ENCODE data around the gene KCNJ14.

Gene KCNJ14

GRCh38 chr19:48508729-48509411, 53.5 kb downstream of the KCNJ14 start:
- DNase-seq (ENCODE audit: low spot score) = no peak

- DNase-seq (ENCODE audit: low spot score) = no peak
Observed at GRCh38 chr19:48509467-48510194, 54.3 kb downstream of the KCNJ14 start.

- no peak for DNase-seq (ENCODE audit: low spot score)
Observed at GRCh38 chr19:48510421-48511268, 55.3 kb downstream of the KCNJ14 start.

GRCh38 chr19:48511321-48511731, 56.0 kb downstream of the KCNJ14 start:
- DNase-seq (ENCODE audit: low spot score) = no peak

GRCh38 chr19:48511800-48512503, 56.6 kb downstream of the KCNJ14 start, which contains the start of gene LMTK3:
Gene LMTK3, minus strand, starts transcription at chr19:48511835. Its CDS starts 259 bp downstream, at chr19:48511576.
- no peak for DNase-seq (ENCODE audit: low spot score)

GRCh38 chr19:48512504-48513288, 57.3 kb downstream of the KCNJ14 start:
- no peak for DNase-seq (ENCODE audit: low spot score)

- no peak for DNase-seq (ENCODE audit: low spot score)
Observed at GRCh38 chr19:48513289-48514122, 58.1 kb downstream of the KCNJ14 start.

- DNase-seq (ENCODE audit: low spot score) = no peak
Observed at GRCh38 chr19:48514123-48514458, 58.7 kb downstream of the KCNJ14 start.

- DNase-seq (ENCODE audit: low spot score) = no peak
Observed at GRCh38 chr19:48516536-48516935, 61.2 kb downstream of the KCNJ14 start.
